AG20443 (cell line): ENCODE measurements around the gene WNT8A.

Source experiments
- DNase-seq: peaks from one replicate; pipeline ENCODE4 v3.0.0; 2012; ENCODE audit warnings: low spot score, mixed read lengths

Gene WNT8A

DNA sequence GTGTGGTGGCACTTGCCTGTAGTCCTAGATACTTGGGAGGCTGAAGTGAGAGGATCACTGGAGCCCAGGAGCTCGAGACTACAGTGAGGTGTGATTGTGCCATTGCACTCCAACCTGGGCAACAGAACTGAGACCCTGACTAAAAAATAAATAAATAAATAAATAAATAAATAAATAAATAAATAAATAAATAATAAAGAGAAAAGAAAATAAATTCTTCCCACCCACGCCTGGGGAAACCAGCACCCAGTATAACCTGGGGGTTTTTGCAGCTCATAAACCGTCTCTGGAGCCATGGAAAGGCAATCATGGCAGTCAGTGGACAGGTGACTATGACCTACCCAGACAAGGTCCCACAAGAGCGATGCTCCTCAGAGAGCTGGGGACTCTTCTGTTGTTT is 7.9 kb downstream of the WNT8A start:
- no peak for DNase-seq

DNA sequence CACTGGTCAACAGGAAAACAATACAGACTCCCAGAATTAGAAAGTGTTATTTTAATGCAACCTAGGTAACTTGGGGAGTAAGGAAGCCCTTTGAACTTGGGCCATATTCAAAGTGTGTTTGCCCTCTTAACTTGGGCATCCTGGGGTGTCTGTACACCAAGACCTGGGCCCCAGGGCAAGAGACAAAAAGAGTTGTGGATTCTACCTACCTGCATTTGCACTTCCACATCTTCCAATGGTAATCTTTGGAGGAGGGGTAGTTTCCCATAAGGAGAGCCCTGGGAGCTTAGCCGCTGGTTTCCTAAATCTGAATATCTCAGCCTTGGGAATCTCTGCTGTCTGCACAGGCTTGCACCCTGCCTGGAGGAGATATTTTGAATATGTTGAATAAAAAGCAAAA is 8.5 kb downstream of the WNT8A start:
- DNase-seq, result no peak

DNA sequence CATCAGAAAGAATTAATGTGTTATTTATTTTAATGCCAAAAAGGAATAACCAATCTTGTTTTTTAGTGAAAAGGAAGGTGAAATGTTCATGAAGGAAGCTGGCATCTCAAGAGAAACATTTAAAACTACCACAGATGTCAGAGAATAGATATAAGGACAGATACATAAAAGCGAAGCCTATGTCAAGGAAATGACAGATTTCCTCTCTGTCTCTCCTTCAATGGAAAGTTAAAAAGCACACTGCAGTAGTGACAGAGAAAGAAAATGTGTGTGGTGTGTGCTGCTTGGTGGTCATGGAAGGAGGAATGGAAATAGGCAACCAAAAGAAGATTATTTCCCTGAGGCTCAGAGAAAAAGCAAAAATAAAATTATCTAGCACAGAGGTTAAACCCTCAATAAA is 9.2 kb downstream of the WNT8A start:
- DNase-seq, result no peak

DNA sequence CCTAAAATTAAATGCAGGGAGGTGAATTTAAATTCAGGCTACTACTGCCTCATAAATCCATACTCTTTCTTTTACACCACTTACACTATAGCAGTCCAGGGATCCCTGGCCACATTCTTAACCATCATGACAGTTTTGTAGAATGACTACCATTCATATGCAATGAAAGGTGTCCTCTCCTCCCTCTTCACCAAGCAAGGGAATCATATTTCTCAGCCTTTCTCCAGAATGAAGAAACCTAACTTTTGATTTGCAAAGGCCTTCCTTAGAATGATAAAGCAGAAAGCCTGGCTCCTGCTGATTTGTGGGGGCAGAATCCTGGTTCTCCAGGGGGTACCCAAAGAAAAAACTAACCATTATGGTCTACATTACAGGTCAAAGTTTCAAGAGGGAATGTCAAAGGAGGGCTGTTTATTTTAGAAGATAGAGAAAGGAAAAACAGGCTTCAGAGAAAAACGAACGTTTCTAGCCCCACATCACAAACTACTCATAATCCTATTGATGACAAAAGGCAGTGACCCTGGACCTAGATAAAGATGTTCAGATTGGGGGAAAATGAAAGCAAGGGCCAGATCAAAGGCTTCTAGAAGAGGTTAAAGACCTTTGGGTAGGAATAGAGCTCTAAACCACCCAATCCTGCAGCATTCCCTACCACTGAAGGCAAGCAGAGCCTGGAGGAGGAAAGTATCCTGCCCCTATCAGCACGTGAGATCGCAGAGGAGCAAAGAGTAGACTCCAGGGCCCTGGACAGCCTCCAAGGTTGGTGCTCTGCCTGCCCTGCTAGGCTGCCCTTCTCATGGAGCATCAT is 11.5 kb downstream of the WNT8A start:
- no peak for DNase-seq

DNA sequence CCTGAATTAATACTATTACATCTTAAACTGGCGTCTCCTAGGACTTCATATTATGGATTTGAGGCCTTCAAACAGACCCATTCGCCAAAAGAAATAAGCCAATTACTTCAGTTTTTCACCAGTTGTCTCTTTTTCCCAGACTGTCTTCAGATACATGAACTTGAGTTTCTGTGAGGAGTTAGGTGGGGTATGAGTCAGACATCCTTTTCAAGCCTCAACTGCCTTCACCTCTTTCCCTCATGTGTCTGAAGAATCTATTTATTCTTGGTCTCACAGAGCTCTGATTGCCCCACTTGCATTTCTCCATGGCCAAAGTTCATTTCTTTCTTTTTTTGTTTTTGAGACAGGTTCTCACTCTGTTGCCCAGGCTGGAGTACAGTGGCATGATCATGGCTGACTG is 12.5 kb downstream of the WNT8A start:
- no peak for DNase-seq

DNA sequence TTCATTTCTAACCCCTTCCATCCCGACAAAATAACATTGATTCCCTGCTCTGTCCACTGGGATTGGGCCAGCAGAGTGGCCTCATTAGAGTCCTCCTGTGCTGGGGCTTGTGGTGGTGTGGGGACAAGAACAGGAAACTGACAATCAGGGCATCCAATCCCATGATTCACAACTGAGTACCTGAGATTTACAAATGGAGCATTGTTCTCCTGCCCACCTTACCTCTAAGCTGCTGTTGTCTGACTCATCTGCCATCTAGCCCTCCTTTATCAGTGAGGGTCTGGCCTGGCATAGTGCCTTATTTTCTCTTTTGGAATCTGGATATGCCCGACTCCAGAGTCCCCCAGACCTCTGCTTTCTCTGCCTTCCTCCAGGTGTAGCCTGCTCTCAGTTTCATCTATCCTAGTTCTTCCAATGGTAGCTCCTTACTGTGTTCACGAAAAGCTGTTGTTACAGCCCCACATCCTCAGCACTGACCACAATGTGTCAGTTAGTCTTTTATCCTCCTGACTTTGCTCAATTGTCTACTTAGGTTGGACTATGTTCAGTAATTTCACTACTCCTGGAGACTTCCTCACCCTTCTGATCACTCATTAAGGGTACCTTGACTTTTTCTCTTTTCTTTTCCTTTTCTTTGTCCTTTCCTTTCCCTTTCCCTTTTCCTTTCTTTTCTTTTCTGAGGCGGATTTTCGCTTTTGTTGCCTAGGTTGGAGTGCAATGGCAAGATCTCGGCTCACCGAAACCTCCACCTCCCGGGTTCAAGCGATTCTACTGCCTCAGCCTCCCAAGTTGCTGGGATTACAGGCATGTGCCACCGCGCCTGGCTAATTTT is 13.4 kb downstream of the WNT8A start:
- no peak for DNase-seq

DNA sequence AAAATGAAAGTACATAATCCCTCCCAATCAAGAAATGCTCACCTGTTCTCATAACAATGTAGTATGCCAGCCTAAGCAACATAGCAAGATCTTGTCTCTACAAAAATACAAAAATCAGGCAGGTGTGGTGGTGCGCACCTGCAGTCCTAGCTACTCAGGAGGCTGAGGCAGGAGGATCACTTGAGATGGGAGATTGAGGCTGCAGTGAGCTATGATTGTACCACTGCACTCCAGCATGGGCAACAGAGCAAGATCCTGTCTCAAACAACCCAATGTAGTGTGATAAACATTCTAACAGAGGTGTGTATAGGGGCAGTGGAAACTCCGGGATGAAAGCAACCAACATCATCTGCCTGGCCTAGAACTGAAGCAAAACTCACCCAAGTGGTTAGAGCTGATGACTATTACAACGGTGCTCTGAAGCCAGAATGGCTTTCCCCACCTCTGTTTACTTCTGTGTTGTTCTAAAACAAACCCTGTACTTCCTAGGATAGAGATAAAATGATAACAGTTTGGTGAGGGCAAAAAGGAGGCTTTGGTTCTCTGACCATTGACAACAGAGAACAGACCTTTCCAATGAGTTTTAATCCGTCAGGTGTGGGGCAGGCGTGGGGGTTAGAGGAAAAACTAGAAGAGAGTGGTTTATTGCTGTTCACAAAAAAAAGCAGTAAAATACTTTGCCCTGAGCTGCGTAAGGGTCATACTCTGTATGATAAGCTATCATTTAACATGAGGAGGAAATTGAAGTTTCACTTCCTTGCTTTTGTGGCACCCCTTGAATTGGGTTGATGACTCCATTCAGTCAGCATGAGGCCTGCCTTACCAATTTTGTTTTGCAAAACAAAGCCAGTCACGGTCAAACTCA is 18.9 kb downstream of the WNT8A start:
- no peak for DNase-seq

DNA sequence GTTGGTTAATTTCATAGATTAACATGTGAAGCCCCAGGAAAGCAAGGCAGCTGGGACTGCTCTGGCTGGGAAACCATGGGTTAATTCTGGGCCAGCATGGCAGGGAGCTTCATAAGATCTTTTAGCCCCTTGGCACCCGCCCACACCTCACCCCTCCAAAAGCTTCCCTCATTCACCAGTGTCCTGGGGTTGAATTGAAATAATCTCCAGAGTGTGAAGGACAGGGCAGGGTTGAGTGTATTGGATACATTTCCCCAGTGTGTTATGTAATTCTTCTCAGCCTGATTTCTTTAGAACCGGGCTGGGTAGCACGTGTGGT is 19.4 kb downstream of the WNT8A start:
- no peak for DNase-seq

DNA sequence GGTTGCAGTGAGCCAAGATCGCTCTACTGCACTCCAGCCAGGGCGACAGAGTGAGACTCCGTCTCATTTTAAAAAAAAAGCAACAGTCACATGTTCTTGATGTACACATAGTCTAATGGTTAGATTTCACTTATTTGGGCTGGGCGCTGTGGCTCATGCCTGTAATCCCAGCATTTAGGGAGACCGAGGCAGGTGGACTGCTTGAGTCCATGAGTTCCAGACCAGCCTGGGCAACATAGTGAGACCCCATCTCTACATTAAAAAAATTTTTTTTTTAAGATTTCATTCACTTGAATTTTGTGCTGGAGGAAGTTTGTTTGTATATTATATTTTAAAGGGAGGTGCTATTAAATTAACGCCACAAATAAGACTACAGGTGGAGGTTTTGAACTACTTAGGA is 21.9 kb downstream of the WNT8A start:
- no peak for DNase-seq

DNA sequence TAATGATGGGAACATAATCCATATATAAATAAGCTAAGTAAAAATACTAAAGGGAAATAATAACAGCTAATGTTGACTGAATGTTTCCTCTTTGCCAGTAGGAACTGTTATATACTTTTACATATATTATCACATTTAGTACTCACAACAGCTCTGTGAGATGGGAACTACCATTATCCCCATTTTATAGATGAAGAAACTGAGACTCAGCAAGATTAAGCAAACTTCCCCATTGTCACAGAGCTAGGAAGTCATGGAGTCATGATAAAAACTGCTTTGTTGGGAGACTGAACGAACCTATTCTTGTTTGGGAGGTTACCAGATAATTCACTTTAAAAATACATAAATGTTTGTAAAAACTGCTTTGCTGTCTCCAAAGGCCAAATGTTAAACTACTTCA is 23.4 kb downstream of the WNT8A start:
- DNase-seq, result no peak

DNA sequence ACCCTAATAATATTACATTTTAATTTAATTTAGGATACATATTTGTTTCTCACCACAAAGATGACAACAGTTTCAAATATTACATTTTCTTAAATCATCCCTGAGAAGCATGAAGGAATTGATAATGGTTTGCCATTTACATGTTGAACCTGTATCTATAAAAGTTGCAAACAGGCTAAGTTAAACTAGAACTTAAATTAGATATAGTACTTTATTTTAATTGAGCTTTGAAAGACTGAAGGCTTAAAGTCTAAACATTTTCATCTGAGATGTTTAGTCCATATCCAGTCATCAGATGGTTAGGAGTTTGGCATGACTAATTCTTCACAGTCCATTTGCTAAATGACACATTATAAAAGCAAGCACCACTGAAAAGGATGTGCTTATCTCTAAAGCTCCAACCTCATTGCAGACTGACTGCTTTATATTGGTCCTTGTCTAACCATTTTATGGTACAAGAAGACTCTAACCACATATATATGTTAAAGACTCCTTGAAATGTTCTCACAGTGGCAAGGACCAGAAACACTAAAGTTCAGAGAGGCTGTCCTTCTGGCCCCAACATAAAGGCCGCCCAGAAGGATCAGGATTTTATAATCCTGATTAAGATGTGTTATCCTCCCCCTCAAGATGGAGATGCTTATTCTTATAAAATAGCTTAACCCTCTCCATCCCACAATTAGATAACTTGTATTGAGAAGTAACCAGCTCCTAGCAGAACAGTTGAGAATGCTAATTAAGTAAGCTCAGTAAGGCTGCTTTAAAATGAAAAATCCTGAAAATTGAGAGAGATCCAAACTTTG is 25.8 kb downstream of the WNT8A start:
- no peak for DNase-seq

DNA sequence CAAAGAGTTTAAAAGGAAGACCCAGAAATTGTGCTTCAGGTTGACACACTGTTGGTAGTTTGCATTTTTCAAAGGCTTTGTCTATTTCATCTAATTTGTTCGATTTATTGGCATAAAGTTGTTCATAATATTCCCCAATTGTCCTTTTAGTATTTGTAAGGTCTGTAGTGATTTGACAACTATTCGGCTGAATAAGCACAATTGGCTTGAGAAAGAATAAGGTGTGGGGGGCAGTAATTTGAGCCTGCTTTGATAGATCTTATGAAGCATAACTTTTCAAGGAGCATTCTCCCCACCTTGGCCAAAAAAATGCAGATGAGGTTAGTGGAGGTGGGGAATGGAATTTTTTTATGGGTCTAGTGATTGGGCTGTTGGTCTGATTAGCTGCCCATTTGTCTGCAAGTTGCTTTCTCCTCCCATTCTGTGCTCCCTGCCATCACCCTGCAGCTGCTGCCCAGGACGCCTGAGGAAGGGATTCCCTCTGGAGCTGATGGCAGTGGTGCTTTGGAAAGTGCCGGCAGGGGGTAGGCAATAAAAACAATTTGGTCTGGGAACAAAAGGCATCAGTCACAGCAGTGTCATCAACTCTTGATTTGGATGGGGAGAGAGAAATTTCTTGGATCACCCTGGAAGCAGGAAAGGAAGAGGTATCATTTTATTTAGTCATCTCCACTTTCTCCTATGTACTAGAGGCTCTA is 26.6 kb downstream of the WNT8A start:
- DNase-seq, result no peak

DNA sequence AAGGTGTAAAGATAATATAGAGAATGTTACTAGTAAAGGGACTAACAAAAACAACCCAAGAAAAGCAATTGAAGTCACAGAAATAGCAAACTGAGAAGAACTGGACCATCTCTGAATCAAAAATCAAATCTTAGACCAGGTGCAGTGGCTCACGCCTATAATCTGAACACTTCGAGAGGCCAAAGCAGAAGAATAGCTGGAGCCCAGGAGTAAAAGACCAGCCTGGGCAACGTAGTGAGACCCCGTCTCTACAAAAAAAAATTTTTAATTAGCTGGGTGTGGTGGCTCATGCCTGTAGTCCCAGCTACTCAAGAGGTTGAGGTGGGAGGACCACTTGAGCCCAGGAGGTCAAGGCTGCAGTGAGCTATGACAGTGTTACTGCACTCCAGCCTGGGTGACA is 27.3 kb downstream of the WNT8A start:
- DNase-seq, result no peak

DNA sequence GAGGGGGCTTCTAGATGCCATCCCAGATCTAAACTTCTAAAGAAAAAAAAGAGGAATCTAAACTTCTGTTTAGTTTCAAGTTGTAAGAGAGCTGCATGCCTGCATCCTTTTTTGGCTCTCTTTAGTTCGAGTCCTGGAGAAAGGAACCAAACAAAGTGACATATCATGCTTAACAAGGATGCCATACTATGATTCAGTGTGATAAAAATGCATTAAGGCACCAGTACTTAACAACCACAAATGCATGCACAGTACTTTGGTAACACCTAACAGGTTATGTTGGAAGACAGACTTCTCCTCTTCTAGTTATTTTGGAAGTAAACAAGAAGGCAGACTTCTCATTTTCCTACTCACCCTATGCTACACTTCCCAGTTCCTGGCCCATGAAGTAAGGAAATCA is 28.1 kb downstream of the WNT8A start:
- no peak for DNase-seq

DNA sequence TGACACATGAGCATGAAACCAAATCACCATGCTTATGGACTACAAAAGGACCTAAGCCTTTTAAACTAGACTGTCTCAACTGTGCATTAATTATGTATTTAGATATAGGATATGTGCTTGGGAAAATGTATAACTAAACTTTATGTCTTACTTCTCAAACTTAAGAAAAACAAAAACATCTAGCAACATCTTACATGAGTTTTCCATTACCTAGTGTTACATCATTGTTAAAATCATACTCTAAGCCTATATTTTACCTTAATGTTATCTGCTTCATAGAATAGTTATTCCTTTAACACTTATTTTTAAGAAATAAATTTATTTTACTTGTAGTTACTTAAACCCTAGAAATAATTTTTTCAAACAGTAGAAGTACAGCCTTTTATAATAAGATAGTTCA is 31.4 kb downstream of the WNT8A start:
- no peak for DNase-seq

DNA sequence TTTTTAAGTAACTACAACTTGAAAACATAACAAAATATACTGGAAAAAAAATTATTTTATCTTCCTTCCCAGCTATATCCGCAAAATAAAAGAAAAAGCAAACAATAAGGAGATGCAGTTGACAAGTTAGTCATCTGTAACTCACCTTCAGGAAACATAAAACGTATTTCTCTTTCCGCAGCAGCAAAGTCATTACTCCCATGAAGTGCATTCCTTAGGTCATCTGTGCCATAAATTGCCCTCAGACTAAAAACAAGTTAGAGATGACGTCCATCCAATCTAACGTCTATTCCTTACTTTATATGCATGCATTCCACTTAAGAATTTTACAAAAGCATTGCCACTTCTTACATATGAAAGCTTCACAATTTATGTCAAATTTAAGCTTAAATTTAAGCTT is 44.5 kb downstream of the WNT8A start:
- DNase-seq, result no peak

DNA sequence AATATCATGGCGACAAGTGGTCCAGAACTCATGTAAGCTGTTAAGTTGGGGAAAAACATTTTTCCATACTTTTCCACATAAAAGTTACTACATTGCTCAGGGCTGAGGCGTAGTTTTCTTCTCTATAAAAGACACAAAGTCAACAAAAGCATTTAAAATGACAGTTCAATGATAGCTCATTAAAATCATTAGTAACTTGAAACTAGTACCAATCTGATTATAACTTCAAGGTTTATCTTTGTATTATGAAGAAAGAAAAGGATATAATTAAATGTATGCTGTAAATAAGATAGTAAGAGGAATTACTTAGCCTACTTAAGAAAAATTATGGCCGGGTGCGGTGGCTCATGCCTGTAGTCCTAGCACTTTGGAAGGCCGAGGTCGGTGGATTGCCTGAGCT is 45.5 kb downstream of the WNT8A start:
- no peak for DNase-seq

DNA sequence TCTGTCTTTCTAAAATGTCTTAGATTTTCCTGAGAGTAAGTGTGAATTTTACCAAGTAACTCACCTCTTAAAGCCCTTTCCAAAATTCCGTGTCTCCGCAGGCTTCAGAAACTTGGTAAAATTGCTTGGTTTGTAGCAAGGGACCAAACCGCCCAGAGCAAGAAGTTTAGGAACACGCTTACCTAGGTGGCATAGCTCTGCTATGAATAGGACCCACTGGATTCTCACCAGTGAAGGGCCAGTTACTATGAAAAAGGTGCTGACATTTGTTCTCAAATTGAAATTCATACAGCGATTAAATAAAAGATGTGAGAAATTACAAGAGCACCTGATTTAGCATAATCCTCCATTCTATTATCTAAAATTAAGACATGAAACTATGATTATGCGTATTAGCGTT is 48.7 kb downstream of the WNT8A start:
- DNase-seq, result no peak

DNA sequence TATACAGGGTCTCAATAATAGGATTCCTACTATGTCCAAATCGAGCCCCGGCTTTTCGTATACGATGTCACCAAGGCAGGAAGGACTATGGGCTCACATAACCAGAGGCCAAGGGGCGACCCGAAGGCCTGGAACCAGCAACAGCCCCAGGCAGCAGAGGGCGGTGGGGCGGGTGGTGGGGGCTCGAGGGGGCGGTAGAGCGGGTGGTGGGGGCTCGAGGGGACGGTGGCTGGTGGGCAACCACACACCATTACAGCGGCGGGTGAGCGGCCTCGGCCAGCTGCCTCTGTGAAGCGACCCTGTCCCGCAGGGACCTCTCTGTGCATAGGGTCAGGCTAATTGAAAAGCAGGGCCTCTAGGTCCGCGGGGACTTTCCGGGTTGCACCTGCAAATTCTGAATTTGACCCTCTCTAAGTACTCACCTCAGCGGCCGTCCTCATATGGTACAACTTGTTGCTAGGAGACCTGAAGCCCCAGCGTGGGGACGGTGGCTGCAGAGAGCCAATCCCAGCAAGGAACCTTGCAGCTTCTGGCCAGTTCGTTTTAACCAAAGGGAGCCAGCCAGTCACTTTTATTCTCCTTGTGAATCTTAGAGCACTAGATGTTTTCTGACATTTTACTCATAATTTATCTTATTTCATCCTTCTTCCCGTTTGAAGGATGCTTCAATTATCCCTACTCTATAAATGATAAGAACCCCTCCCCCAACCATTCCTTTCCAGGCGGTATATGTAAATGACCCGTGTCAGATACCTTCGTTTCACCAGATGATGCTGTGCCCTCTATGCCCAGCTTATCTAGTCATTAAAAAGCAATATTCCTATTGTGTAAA is 55.3 kb downstream of the WNT8A start, which contains the start of gene NME5:
TSS of gene NME5 (minus strand) at position 480 of the 832 bp plus-strand sequence. CDS start 648 bp downstream, outside the sequence.
- peak; percentile 69 for DNase-seq

DNA sequence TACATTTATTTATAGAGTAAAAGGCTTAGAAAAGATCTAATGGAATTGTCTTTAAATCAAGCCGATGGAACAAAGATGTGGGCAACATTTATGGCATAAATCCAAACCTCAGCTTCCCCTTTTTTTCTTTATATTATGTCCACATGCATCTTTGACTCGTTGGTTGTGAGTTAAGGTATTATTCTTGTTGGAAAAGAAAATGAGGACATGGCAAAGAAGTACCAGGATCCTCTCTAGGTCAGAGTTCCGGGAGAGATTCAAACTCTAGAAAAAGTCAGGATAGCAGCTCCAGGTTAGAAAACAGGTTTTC is 55.9 kb downstream of the WNT8A start:
- no peak for DNase-seq
